Measurements from ENCODE around the gene CCIN.
A peak's percentile ranks its signal among the peaks of the same experiment; 100 is the strongest.
"Not testable (repeated sequence)": the region's sequence is repeated elsewhere in the genome, so short reads cannot be mapped to it uniquely, and the experiment has no call there.

The CCIN gene

DNA sequence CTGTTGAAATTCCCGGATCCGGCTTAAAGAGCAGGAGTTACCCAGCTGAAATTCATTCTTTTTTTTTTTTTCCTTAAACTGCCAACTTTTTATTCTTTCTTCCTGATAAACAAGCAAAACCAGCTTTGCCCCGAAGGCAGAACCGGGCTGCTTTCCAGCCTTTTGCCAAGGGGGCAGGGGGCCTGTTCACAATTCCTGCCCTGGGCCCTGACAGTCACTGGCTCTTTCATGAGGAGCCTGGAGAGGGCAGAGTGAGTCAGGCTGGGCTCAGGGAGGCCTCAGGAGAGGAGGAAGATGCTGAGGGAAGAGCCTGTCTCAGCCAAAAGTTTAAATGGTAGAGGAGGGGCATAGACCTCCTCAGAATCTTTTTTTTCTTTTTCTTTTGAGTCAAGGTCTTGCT, 27.9 kb upstream of the CCIN start:
- no peak for DNase-seq

DNA sequence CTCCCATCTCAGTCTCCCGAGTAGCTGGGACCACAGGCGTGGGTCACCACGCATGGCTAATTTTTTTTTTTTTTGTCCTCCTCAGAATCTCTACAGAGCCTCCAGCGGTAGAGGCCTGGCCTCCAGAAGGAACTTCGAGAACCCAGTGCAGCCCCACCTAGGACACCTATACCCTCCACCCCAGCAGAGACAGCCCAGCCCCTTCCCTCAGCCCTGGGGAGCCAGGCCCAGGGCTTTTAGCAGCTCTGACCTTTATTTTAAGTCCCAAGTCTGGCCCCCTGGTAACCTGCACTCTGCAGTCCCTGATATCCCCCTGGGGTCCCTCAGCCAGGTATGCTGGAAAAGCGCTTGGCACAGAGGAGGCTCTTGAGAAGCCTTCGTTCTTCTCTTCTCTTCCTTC, 27.4 kb upstream of the CCIN start:
- DNase-seq: no peak

DNA sequence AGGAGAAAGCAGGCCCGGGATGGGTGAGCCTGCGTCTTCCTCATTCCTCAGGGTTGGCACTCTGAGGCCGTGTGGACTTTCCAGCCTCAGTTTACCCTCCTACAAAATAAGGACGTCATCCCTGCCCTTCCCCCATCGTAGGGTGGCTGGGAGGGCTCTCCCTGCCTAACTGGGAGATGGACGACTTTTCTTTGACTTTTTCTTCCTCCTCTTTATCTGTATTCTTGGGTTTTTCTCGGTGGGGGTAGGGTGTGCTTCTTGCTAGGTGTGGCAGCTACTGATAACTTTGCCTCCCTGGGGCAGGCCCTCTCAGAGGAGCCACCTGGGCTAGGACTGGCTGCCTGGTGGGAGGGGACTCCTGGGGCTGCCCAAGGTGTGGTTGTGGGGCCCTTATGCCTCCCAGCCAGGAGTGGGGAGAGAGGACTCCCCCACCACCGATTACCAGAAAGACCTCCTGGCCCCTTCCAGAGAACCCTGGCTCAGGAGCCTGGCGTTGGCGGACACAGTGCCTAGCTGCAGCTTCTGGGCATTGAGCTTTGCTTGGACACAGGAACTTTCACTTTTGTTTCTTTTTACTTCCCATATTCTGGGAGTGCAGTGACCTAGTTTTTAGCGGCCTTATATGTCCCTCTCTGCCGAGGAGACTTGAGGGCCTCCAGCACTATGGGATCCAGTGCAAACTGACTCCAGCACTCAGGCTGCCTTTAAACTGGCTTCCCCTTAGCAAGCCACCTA, 26.5 kb upstream of the CCIN start:
- DNase-seq: peak; percentile 65 to 71

DNA sequence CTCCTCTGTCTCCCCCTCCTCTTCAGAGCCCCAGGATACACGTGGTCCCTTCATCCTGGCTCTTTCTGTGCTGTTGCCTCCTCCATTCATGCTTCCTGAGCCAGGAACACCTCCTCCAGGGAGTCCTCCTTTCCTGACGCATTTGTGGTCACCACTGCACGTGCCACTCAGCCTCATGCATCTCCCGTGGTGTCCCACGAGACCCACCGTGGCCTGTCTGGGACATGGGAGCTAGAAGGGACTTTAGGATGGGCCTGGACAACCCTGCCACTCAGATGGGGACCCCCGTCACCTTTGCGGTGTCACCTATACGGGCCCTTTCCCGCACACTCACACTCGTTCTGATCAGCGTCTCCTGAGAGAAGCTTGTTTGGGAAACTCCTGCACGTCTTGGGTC, 25.9 kb upstream of the CCIN start:
- DNase-seq: peak in 1 of 2 donors; percentile 31

DNA sequence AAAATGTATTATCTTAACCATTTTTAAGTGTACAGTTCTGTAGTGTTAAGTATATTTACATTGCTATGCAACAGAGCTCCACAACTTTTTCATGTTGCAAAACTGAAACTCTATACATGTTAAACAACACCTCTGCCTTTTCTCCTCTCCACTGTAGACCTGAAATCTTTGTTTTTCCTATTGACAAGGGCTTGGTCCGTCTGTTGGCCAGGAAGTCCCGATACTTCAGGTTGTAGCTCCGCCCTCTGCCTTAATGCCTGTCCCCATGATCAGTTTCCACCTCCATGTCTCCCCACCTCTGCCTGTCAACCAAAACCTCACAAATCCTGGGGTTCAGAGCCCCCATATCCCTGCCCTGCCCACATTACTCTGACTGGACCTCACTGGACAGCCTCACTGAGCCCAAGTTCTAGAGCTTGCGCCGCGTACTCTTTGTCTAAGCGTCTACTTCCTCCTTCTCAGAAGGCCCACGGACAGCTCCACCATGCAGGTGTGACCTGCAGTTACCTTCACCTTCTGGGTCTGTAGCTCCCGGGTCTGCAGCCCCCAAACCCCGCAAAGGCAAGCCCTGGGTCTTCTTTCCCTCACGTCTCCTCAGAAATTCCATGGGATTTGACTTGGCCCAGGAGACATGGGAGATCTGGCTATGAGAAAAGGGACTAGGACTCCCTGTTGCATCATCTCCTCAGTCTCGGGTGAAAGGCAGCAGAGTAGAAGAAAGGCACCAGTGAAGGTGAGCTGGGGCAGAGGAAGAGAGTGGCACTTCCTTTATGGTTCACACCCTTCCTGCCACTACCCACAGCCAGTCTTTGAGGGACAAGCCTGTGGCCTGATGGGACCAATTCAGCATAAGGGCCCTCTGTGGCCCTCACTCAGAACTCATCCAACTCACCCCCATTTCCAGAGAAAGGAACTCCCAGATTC, 24.6 kb upstream of the CCIN start:
- DNase-seq: no peak

DNA sequence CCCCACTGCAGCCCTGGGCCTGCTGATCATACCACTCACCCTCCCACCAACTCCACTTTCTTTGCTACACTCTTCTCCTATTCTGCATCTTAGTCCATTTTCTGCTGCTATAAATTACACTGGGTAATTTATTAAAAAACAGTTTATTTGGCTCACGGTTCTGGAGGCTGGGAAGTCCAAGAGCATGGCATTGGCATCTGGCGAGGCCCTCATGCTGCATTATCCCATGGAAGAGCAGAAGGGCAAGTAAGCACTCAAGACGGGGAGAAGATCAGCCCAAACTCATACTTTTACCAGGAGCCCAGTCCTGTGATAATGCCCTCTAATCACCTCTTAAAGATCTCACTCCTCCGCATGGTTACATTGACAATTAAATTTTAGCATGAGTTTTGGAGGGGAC, 23.2 kb upstream of the CCIN start:
- no peak for DNase-seq

DNA sequence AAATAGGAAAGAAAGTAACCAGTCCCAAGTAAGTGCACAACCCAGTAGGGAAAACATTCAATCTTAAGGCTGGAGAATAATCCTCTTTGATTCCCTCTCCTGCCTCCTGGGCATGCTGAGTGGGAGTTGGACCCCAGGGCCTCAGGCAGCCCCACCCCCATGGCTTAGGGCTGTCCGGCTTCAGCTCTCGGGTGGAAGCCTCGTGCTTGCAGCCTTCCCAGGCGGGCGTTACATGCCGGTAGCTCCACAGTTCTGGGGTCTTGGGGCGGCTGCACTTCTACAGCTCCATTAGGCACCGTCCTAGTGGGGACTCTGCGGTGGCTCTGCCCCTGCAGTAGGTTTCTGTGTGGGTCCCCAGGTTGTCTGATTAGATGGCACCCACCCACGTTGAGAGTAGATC, 22.5 kb upstream of the CCIN start:
- no peak for DNase-seq

DNA sequence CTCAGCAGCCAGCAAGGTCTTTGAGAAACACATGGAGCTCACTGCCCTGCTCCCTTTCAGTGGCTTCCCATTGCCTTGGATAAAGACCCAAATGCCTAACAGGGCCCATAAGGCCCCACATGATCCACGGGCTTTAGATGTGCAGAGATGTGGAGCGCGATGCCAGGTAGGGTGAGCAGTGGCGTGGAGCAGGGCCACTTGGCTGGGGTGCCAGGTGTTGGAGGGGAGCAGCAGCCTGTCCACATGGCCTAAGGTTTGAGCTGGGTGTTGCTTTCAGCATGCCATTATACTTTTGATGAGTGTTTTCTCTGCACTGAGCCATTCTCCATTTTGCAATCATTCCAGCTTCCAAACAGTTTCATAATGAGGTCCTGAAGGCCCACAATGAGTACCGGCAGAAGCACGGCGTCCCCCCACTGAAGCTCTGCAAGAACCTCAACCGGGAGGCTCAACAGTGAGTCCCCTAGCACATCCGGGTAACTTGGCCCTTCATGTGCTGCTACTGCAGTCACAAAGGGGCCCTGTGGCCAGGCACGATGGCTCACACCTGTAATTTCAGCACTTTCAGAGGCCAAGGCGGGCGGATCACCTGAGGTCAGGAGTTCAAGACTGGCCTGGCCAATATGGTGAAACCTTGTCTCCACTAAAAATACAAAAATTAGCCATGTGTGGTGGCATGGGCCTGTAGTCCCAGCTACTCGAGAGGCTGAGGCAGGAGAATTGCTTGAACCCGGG, 21.6 kb upstream of the CCIN start:
- no peak for DNase-seq

DNA sequence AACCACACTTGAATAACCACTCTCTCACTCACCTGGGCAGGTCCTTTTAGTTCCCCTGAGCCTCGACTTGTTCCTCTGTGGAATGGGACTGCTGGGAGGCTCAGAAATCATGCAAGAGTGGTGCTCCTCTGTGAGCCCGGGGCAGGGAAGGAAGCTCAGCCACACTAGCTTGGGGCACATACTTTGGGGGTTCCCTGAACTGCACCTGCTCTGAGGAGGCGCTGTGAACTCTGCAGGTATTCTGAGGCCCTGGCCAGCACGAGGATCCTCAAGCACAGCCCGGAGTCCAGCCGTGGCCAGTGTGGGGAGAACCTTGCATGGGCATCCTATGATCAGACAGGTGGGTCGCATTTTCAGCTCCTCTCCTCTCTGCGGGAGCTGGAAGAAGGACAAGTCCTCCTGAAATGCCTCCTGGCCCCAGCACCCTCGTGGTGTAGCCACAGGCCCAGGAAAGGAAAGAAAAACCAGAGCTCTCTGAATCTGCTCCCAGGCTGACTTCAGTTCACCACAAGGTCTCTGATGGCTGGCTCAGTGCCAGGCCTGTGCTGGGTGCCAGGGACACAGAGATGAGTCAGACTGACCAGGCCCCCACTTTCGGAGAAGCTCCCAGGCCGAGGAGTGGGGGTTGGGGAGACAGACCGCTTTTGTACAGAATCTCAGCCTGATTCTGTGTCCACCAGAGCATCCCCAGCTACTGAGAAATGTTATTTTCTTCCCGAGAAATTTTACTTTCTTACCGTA, 20.7 kb upstream of the CCIN start:
- DNase-seq: peak; percentile 87 to 88

DNA sequence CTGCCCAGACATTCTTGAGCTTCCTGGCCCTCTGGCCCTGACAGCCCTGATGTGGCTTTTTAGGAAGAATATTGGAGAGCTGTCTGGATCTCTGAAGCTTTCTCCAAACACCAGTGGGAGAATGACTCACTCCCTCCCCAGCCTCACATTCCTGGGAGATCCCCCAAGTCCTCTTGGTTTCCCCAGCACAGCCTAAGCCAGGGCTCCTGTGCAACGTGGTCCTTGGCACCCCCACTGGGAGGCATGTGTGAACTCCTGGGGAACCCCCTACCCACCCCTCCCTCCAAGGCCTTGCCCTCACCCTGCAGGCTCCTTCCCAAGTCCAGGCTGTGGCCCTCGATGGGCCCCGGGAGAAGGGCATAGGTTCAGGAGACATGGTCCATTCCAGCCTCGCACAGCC, 20.0 kb upstream of the CCIN start:
- no peak for DNase-seq

DNA sequence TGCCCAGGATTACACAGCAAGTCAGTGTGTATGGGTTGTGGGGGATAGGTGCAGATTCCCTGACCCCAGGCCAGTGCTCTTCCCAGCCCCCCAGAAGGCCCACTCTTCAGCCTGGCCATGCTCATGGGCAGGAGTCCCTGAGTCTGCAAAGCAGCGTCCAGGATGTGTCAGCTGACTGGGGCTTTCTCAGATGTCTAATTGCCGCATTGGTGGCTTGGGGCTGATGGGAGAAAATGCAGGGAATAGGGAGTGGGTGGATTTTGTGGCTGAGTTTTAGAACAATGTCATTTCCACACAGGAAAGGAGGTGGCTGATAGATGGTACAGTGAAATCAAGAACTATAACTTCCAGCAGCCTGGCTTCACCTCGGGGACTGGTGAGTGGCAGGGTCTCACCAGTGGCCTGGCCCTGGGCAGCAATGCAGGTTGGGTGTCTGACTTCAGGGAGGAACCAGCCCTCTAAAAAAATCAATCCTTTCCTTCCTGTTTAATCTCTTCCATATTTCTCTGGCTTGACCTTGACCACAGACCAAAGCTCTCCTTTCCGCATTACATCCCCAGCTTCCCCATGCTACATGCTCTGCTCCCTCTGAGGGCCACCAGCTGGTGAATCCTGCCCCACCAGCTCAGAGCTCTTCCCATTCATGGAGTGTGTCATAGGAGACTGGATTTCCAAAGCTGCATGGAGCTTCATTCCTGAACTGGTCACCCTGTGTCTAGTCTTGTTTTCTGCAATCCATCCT, 18.4 kb upstream of the CCIN start:
- DNase-seq: peak; percentile 70 to 82

DNA sequence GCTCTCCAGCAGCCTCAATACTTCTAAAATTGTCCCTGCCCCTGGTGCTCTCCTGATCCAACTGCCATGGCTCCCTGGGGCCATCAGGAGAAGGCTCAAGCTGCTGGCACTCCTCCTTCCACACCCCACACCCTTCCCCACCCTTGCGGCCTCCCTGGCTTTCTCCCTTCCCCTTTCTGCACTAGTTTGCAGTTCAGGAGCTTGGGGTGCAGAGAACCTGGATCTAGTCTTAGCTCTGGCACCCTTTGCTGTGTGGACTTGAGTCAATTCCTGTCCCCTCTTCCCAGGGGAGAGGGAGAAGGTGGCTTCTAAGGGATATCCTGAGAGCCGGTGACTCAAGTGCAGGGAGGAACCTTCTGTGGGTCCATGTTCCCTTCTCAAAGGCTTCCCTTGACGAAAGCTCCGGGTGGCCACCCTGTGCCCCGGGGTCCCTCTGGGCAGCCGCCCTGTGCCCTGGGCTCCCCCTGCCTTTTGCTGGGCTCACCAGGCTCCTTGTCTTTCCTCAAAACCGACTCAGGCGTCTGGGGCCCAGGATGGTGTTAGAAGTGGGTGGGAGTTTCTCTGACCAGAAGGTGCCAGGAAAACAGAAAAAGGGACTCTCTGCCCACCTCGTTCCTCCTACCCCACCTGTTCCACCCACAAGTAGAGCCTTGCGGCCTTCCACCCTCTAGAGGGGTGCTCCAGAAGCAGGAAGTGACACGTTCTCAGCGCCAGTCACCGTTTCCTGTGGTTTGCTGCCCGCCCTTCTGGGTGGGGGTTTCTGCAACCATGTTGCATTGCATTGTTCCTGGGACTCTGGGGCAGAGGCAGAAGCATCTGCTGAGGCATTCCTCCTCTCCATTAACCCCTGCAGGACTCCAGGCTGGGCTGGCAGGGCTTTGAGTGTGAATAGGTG, 17.6 kb upstream of the CCIN start:
- DNase-seq: peak; percentile 89 to 93

DNA sequence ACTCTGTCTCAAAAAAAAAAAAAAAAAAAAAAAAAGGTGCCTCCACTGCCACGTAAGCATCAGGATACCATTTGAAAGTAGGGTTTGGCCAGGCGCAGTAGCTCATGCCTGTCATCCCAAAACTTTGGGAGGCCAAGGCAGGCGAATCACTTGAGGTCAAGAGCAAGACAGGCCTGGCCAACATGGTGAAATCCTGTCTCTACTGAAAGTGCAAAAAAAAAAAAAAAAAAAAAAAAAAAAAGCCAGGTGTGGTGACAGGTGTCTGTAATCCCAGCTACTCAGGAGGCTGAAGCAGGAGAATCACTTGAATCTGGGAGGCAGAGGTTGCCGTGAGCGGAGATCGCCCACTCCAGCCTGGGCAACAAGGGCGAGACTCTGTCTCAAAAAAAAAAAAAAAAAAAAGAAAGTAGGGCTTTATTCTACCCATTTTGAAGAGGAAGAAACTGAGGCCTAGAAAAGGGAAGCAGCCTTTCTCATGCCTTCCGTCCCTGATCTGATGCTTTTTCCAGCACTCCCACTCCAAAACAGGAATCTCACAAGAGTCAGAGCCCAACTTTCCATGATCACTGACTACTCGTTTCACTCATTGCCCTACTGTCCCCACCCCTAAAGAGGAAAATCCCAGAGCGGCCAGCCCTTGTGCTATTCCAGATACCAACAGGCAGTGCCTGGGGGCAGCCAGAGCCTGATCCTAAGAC, 16.3 kb upstream of the CCIN start:
- DNase-seq: no peak

DNA sequence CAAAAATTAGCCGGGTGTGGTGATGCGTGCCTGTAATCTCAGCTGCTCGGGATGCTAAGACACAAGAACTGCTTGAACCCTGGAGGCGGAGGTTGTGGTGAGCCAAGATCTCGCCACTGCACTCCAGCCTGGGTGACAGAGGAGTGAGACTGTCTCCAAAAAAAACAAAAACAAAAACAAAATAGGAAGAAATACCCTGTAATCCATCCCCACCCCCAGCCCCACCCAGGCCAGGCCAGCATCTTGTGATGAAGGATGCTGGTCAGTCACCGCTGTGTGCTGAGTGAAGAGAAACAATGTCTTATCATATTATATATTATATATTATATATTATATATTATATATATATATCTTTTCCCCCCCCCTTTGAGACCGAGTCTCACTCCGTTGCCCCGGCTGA, 15.4 kb upstream of the CCIN start:
- DNase-seq: peak; percentile 43 to 56

DNA sequence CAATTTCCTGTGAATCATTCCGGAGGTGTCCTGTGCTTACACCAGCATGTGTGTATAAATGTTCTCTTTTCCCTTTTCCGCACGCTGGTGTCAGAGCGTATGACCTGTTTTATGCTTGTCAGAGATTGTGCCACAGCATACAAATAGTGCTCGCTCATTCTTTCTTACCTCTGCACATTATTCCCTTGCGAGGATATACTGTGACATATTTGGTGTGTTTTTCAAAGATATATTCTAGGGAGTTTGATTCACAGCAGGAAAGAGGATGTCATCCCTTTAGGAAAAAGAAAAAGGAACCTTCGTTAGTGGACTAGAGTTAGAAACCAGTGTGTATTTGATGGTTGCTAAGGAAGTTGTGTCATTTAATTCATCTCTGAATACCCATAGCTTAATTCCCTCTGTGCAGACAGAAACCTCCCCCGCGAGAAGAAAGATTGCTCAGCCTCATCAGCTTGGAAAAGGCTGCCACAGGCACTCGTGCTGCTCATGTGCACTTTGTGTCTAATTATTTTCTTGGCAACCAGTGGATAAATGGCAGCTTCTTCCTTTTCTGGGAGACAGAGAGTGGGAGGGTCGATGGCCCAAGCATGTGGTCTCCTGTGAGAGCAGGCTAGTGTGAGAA, 14.7 kb upstream of the CCIN start:
- peak; percentile 98 for DNase-seq

DNA sequence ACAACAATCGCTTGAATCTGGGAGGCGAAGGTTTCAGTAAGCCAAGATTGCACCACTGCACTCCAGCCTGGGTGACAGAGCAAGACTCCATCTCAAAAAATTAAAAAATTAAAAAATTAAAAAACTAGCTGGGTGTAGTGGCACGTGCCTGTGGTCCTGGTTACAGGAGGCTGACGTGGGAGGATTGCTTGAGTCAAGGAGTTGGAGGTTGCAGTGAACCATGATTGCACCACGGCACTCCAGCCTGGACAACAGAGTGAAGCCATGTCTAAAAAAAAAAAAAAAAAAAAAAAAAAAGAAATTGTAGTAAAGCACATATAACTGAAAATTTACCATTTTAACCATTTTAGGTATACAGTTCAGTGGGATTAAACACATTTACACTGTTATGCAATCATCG, 13.1 kb upstream of the CCIN start:
- peak; percentile 54 to 63 for DNase-seq

DNA sequence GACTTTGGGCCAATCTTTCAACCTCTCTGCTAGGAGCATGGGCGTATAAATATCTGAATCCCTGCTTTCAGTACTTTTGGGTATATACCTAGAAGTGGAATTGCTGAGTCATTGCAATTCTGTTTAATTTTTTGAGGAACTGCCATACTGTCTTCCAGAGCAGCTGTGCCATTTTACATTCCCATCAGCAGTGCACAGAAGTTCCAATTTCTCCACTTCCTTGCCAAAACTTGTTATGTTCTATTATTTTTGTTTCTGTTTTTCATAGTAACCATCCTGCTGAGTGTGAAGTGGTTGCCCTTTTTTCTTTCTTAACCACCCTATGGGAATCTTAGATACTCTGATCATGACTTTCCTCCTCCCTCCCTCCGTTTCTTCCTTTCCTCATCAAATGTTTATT, 11.1 kb upstream of the CCIN start:
- DNase-seq: peak; percentile 35 to 67

DNA sequence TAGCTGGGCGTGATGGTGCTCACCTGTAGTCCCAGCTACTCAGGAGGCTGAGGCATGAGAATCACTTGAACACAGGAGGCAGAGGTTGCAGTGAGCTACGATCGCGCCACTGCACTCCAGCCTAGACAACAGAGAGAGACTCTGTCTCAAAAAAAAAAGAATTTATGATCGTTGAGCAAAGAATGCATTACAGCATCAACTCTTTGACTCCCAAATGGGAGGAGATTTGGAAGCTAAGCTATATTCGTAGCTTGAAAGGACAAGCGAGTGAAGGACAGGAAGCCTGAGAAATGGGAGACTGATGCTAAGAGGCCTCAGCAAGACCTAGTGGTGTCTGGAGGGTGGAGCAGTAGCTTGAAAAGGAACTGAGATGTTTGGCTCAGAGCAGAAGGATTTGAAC, 10.3 kb upstream of the CCIN start:
- DNase-seq: no peak

DNA sequence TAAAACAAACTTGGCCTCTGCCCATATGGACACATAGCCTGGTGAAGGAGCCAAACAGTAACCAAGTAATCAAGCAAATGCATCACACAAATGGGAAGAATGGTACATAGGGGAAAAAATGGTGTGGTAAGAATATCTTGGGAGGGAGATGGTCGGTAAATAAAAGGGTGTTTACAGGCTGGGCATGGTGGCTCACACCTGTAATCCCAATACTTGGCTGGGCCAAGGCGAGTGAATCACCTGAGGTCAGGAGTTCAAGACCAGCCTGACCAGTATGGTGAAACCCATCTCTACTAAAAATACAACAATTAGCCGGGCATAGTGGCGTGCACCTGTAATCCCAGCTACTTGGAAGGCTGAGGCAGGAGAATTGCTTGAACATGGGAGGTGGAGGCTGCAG, 9.7 kb upstream of the CCIN start:
- not testable (repeated sequence) for DNase-seq

DNA sequence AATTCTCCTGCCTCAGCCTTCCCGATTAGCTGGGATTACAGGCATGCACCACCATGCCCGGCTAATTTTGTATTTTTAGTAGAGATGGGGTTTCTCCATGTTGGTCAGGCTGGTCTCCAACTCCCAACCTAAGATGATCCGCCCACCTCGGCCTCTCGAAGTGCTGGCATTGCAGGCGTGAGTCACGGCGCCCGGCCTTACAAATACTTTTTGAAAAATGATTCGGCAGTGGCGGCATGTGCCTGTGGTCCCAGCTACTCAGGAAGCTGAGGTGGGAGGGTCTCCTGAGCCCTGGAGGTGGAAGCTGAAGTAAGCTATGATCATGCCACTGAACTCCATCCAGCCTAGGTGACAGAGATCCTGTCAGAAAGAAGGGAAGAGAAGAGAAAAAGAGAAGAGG, 9.1 kb upstream of the CCIN start:
- not testable (repeated sequence) for DNase-seq
